ENCODE measurements around the gene ROGDI. TPM values are rescaled to one million over a fixed set of nuclear protein-coding genes. Genes with fewer than 3 reads are reported as not detected.

ROGDI gene
- total RNA-seq, 4 donors from 2014 or later = 5.5 to 9.3 (median 8.0) TPM

GRCh38 chr16:4828567-4829321 lies 26.3 kb upstream of the ROGDI start:
- DNase-seq (ENCODE audit: low spot score) = no peak
- TF ChIP-seq CTCF (IDR thresholded peaks at IDR 0.05) = no peak
- no peak for ATAC-seq (ENCODE audit: low FRiP score)

- no peak for TF ChIP-seq CTCF (IDR thresholded peaks at IDR 0.05)
- ATAC-seq (ENCODE audit: low FRiP score) (no peak), DNase-seq (ENCODE audit: low spot score) (no peak)
Measured at GRCh38 chr16:4826980-4827379, 24.5 kb upstream of the ROGDI start.

- no peak for TF ChIP-seq CTCF (IDR thresholded peaks at IDR 0.05)
- ATAC-seq (ENCODE audit: low FRiP score) (no peak), DNase-seq (ENCODE audit: low spot score) (no peak)
Measured at GRCh38 chr16:4826526-4826925, 24.1 kb upstream of the ROGDI start.

- DNase-seq (ENCODE audit: low spot score) (no peak), ATAC-seq (ENCODE audit: low FRiP score) (no peak)
- TF ChIP-seq CTCF (IDR thresholded peaks at IDR 0.05) = no peak
Measured at GRCh38 chr16:4825196-4825595, 22.8 kb upstream of the ROGDI start.

GRCh38 chr16:4820652-4821051 lies 18.2 kb upstream of the ROGDI start:
- no peak for TF ChIP-seq CTCF (IDR thresholded peaks at IDR 0.05)
- ATAC-seq (ENCODE audit: low FRiP score) (no peak), DNase-seq (ENCODE audit: low spot score) (no peak)

GRCh38 chr16:4814542-4815173 lies 12.2 kb upstream of the ROGDI start:
- DNase-seq (ENCODE audit: low spot score) (no peak), ATAC-seq (ENCODE audit: low FRiP score) (no peak)
- no peak for TF ChIP-seq CTCF (IDR thresholded peaks at IDR 0.05)

GRCh38 chr16:4814046-4814445 lies 11.6 kb upstream of the ROGDI start:
- no peak for TF ChIP-seq CTCF (IDR thresholded peaks at IDR 0.05)
- no peak for DNase-seq (ENCODE audit: low spot score)

More at GRCh38 chr16:4814046-4814445, 11.6 kb upstream of the ROGDI start:
- ATAC-seq (ENCODE audit: low FRiP score) = no peak
